OCI-LY1 (cell line): ENCODE results near the gene NDUFV3.

Experiments
- H2AFZ ChIP-seq: fragments of 200-600 bp; sonication (generic), shearing (Covaris generic); 2 replicates; pipeline ENCODE4 v1.6.0; 2014; ENCODE audit warnings: antibody characterized with exemption, mild to moderate bottlenecking, low read length
- H3F3A ChIP-seq: fragments of 200-600 bp; sonication (generic), shearing (Covaris generic); 2 replicates; pipeline ENCODE4 v1.6.0; 2014; ENCODE audit warnings: mild to moderate bottlenecking, antibody characterized with exemption, low read length, moderate library complexity; ENCODE audit not compliant: insufficient read depth
- H3K27ac ChIP-seq: fragments of 200-600 bp; sonication (generic); 2 replicates; pipeline ENCODE4 v1.5.1; 2014; ENCODE audit warnings: low read length, mixed run types, mild to moderate bottlenecking, low read depth; ENCODE audit not compliant: poor library complexity, severe bottlenecking
- H3K27me3 ChIP-seq: fragments of 200-600 bp; sonication (generic); 2 replicates; pipeline ENCODE4 v1.6.0; 2014; ENCODE audit warnings: antibody characterized with exemption, mild to moderate bottlenecking, low read length, moderate library complexity; ENCODE audit not compliant: insufficient read depth
- H3K36me3 ChIP-seq: fragments of 200-600 bp; sonication (generic); 2 replicates; pipeline ENCODE4 v1.6.1; 2014; ENCODE audit warnings: mild to moderate bottlenecking, antibody characterized with exemption, low read length, moderate library complexity, mixed read lengths; ENCODE audit not compliant: insufficient read depth
- H3K4me1 ChIP-seq: fragments of 200-600 bp; sonication (generic); 2 replicates; pipeline ENCODE4 v1.5.1; 2014; ENCODE audit warnings: mild to moderate bottlenecking, low read length, moderate library complexity; ENCODE audit not compliant: insufficient read depth, severe bottlenecking
- H3K4me2 ChIP-seq: fragments of 200-600 bp; sonication (generic), shearing (Covaris generic); 2 replicates; pipeline ENCODE4 v1.6.1; 2014; ENCODE audit warnings: low read length
- H3K4me3 ChIP-seq: fragments of 200-600 bp; sonication (generic); 2 replicates; pipeline ENCODE4 v1.5.1; 2014; ENCODE audit warnings: low read length, low read depth, mild to moderate bottlenecking, mixed read lengths; ENCODE audit not compliant: poor library complexity, severe bottlenecking
- H3K79me2 ChIP-seq: fragments of 200-600 bp; shearing (Covaris generic); 2 replicates; pipeline ENCODE4 v1.6.1; 2016; ENCODE audit warnings: mixed run types, low read length, mixed read lengths; ENCODE audit not compliant: insufficient read depth
- H3K9ac ChIP-seq: fragments of 200-600 bp; sonication (generic), shearing (Covaris generic); 2 replicates; pipeline ENCODE4 v1.6.1; 2014; ENCODE audit warnings: mild to moderate bottlenecking, low read length, mixed read lengths
- H3K9me2 ChIP-seq: fragments of 200-600 bp; sonication (generic), shearing (Covaris generic); 2 replicates; pipeline ENCODE4 v1.6.1; 2014; ENCODE audit warnings: low read depth, mild to moderate bottlenecking, low read length, mixed read lengths
- H3K9me3 ChIP-seq: fragments of 200-600 bp; shearing (Covaris generic); 2 replicates; pipeline ENCODE4 v1.6.1; 2014; ENCODE audit warnings: low read length, mixed read lengths
- H4K20me1 ChIP-seq: fragments of 200-600 bp; sonication (generic), shearing (Covaris generic); 2 replicates; pipeline ENCODE4 v1.6.0; 2016; ENCODE audit warnings: mild to moderate bottlenecking, low read length; ENCODE audit not compliant: insufficient read depth
- EZH2 ChIP-seq: fragments of 200-600 bp; sonication (generic), shearing (Covaris generic); IDR thresholded peaks from 2 replicates; pipeline ENCODE4 v1.8.0; 2017; ENCODE audit warnings: borderline replicate concordance, mixed run types, mild to moderate bottlenecking, antibody characterized with exemption, low read length, moderate library complexity, mixed read lengths
- TF ChIP-seq, protein P1 (sequence below): fragments of 200-600 bp; sonication (generic), shearing (Covaris generic); IDR thresholded peaks from 2 replicates; pipeline ENCODE4 v1.5.1; 2017; ENCODE audit warnings: mild to moderate bottlenecking, antibody characterized with exemption, low read length, moderate library complexity, mixed read lengths

The NDUFV3 gene

DNA sequence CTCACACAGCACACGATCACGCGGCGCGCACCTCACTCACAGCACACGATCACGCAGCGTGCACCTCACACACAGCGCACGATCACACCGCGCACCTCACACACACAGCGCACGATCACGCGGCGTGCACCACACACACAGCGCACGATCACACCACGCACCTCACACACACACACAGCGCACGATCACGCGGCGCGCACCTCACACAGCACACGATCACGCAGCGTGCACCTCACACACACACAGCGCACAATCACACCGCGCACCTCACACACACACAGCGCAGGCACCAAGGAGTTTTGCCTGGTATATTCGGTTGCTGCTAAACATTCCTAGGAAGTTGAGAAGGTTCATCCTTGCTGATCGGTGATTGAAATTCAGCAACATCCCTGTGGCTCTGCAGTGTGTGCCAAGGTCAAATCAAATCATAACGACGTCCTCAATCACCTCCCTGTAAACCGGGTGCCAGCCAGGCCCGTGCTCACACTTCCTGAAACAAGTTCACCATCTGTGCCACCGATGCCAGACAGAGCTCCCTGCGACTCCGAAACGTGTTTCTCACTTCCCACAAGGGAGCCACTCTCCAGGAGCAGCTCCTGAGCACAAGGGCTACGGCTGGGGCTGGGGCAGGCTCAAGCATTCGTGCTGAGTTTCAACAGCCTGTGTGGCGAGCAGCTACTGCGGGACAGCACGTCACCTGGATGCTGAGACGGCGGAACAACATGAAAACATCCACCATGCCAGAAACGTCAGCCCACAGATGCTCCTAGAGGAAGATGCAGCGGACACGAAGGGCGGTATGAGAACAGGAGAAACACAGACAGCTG lies 44.0 kb upstream of the NDUFV3 start:
- Histone ChIP-seq H3K36me3 (peaks cover 93% of the 10 kb centered on the region), H3K9ac (no peak overlapping the region), H3K27me3 (no peaks in the 10 kb centered on the region), H4K20me1 (no peaks in the 10 kb centered on the region), H3K9me3 (no peaks in the 10 kb centered on the region), H3K9me2 (no peaks in the 10 kb centered on the region), H3K27ac (no peak overlapping the region), H3K4me3 (no peak overlapping the region), H3K4me2 (no peak overlapping the region), H2AFZ (no peak overlapping the region), H3K79me2 (no peaks in the 10 kb centered on the region), H3F3A (no peaks in the 10 kb centered on the region), H3K4me1 (no peaks in the 10 kb centered on the region)
- TF ChIP-seq EZH2: no peak
- TF ChIP-seq, protein P1, sequence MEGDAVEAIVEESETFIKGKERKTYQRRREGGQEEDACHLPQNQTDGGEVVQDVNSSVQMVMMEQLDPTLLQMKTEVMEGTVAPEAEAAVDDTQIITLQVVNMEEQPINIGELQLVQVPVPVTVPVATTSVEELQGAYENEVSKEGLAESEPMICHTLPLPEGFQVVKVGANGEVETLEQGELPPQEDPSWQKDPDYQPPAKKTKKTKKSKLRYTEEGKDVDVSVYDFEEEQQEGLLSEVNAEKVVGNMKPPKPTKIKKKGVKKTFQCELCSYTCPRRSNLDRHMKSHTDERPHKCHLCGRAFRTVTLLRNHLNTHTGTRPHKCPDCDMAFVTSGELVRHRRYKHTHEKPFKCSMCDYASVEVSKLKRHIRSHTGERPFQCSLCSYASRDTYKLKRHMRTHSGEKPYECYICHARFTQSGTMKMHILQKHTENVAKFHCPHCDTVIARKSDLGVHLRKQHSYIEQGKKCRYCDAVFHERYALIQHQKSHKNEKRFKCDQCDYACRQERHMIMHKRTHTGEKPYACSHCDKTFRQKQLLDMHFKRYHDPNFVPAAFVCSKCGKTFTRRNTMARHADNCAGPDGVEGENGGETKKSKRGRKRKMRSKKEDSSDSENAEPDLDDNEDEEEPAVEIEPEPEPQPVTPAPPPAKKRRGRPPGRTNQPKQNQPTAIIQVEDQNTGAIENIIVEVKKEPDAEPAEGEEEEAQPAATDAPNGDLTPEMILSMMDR: no peak

GRCh38 chr21:42849759-42850412 lies 43.2 kb upstream of the NDUFV3 start:
- Histone ChIP-seq H3K9me2 (no peaks in the 10 kb centered on the region), H3K36me3 (peaks cover 93% of the 10 kb centered on the region), H3K9ac (no peak overlapping the region), H4K20me1 (no peaks in the 10 kb centered on the region), H3K27me3 (no peaks in the 10 kb centered on the region), H2AFZ (no peak overlapping the region), H3K4me3 (no peak overlapping the region), H3F3A (no peaks in the 10 kb centered on the region), H3K9me3 (no peaks in the 10 kb centered on the region), H3K4me1 (no peaks in the 10 kb centered on the region), H3K27ac (no peak overlapping the region), H3K4me2 (no peak overlapping the region), H3K79me2 (no peaks in the 10 kb centered on the region)
- no peak for TF ChIP-seq EZH2
- TF ChIP-seq, protein P1: no peak

GRCh38 chr21:42850463-42850862 lies 42.6 kb upstream of the NDUFV3 start:
- Histone ChIP-seq H3K27ac (no peak overlapping the region), H3F3A (no peaks in the 10 kb centered on the region), H3K27me3 (no peaks in the 10 kb centered on the region), H3K4me1 (no peaks in the 10 kb centered on the region), H3K36me3 (peaks cover 93% of the 10 kb centered on the region), H3K4me2 (no peak overlapping the region), H3K9ac (no peak overlapping the region), H2AFZ (no peak overlapping the region), H4K20me1 (no peaks in the 10 kb centered on the region), H3K79me2 (no peaks in the 10 kb centered on the region), H3K9me2 (no peaks in the 10 kb centered on the region), H3K4me3 (no peak overlapping the region), H3K9me3 (no peaks in the 10 kb centered on the region)
- TF ChIP-seq, protein P1: no peak
- TF ChIP-seq EZH2: no peak
